ENCODE data around the gene TIAM1. TPM values are rescaled to one million over a fixed set of nuclear protein-coding genes. Genes with fewer than 3 reads are reported as not detected.

The TIAM1 gene
- total RNA-seq, 1 donor = 16.3 TPM

GRCh38 chr21:31243611-31244010, 100.5 kb downstream of the TIAM1 start:
- H3K4me3 ChIP-seq (ENCODE audit: insufficient read depth, low read length) = no peak overlapping the region
- peaks cover 3% of the 10 kb centered on the region for H3K9me3 ChIP-seq (ENCODE audit: low read depth, low read length)
- no peak for TF ChIP-seq CTCF (IDR thresholded peaks at IDR 0.05; ENCODE audit: extremely low read depth, low read depth, low read length)
- no peak overlapping the region for H2AFZ ChIP-seq (ENCODE audit: low read length)
- H3K36me3 ChIP-seq (ENCODE audit: insufficient read depth, low read length) = no peaks in the 10 kb centered on the region
- H3K79me2 ChIP-seq (ENCODE audit: insufficient read depth, low read length) = no peaks in the 10 kb centered on the region
- no peak overlapping the region for H3K4me2 ChIP-seq (ENCODE audit: insufficient read depth, low read length)
- H4K20me1 ChIP-seq (ENCODE audit: insufficient read depth, low read length) = no peaks in the 10 kb centered on the region
- no peak overlapping the region for H3K27ac ChIP-seq (ENCODE audit: low read depth, low read length)
- DNase-seq (ENCODE audit: insufficient read length, low spot score, missing footprints) = no peak
- H3K4me1 ChIP-seq (ENCODE audit: insufficient read depth, low read length) = no peaks in the 10 kb centered on the region
- no peaks in the 10 kb centered on the region for H3K27me3 ChIP-seq (ENCODE audit: insufficient read depth, low read length)

- Histone ChIP-seq H3K36me3 (ENCODE audit: insufficient read depth, low read length) (no peaks in the 10 kb centered on the region), H3K79me2 (ENCODE audit: insufficient read depth, low read length) (no peaks in the 10 kb centered on the region), H3K4me1 (ENCODE audit: insufficient read depth, low read length) (no peaks in the 10 kb centered on the region), H3K27ac (ENCODE audit: low read depth, low read length) (no peak overlapping the region), H3K27me3 (ENCODE audit: insufficient read depth, low read length) (no peaks in the 10 kb centered on the region), H4K20me1 (ENCODE audit: insufficient read depth, low read length) (no peaks in the 10 kb centered on the region), H2AFZ (ENCODE audit: low read length) (no peak overlapping the region), H3K9me3 (ENCODE audit: low read depth, low read length) (no peaks in the 10 kb centered on the region), H3K4me2 (ENCODE audit: insufficient read depth, low read length) (no peak overlapping the region), H3K4me3 (ENCODE audit: insufficient read depth, low read length) (no peak overlapping the region)
- no peak for DNase-seq (ENCODE audit: insufficient read length, low spot score, missing footprints)
- TF ChIP-seq CTCF (IDR thresholded peaks at IDR 0.05; ENCODE audit: extremely low read depth, low read depth, low read length) = no peak
These were observed 107.5 kb downstream of the TIAM1 start for GRCh38 chr21:31236528-31236927.

- Histone ChIP-seq H3K27me3 (ENCODE audit: insufficient read depth, low read length) (no peaks in the 10 kb centered on the region), H3K9me3 (ENCODE audit: low read depth, low read length) (no peaks in the 10 kb centered on the region), H3K36me3 (ENCODE audit: insufficient read depth, low read length) (no peaks in the 10 kb centered on the region), H3K4me1 (ENCODE audit: insufficient read depth, low read length) (no peaks in the 10 kb centered on the region), H4K20me1 (ENCODE audit: insufficient read depth, low read length) (no peaks in the 10 kb centered on the region), H3K4me2 (ENCODE audit: insufficient read depth, low read length) (no peak overlapping the region), H2AFZ (ENCODE audit: low read length) (no peak overlapping the region), H3K27ac (ENCODE audit: low read depth, low read length) (no peak overlapping the region), H3K4me3 (ENCODE audit: insufficient read depth, low read length) (no peak overlapping the region), H3K79me2 (ENCODE audit: insufficient read depth, low read length) (no peaks in the 10 kb centered on the region)
- DNase-seq (ENCODE audit: insufficient read length, low spot score, missing footprints) = no peak
- no peak for TF ChIP-seq CTCF (IDR thresholded peaks at IDR 0.05; ENCODE audit: extremely low read depth, low read depth, low read length)
These were observed 108.2 kb downstream of the TIAM1 start for GRCh38 chr21:31235671-31236450.

- TF ChIP-seq CTCF (IDR thresholded peaks at IDR 0.05; ENCODE audit: extremely low read depth, low read depth, low read length) = no peak
- no peak overlapping the region for H3K27ac ChIP-seq (ENCODE audit: low read depth, low read length)
- H3K27me3 ChIP-seq (ENCODE audit: insufficient read depth, low read length) = no peaks in the 10 kb centered on the region
- H3K9me3 ChIP-seq (ENCODE audit: low read depth, low read length) = no peaks in the 10 kb centered on the region
- DNase-seq (ENCODE audit: insufficient read length, low spot score, missing footprints) = no peak
- H3K79me2 ChIP-seq (ENCODE audit: insufficient read depth, low read length) = no peaks in the 10 kb centered on the region
- H3K36me3 ChIP-seq (ENCODE audit: insufficient read depth, low read length) = no peaks in the 10 kb centered on the region
- H2AFZ ChIP-seq (ENCODE audit: low read length) = no peak overlapping the region
- H3K4me1 ChIP-seq (ENCODE audit: insufficient read depth, low read length) = no peaks in the 10 kb centered on the region
- no peak overlapping the region for H3K4me3 ChIP-seq (ENCODE audit: insufficient read depth, low read length)
- no peak overlapping the region for H3K4me2 ChIP-seq (ENCODE audit: insufficient read depth, low read length)
- no peaks in the 10 kb centered on the region for H4K20me1 ChIP-seq (ENCODE audit: insufficient read depth, low read length)
These were observed 109.1 kb downstream of the TIAM1 start for GRCh38 chr21:31234936-31235335.
